Omental fat pad (tissue), 4 donors: ENCODE results near the gene SLC30A2. TPM values are rescaled to one million over a fixed set of nuclear protein-coding genes. Genes with fewer than 3 reads are reported as not detected.
A peak's percentile ranks its signal among the peaks of the same experiment; 100 is the strongest.

ENCODE experiments used
- ATAC-seq: fragments of 150-250 bp; one replicate; pipeline ENCODE4 v1.9.1; 2016; ENCODE audit warnings: mild to moderate bottlenecking, moderate library complexity; ENCODE audit not compliant: low FRiP score
- DNase-seq: peaks from one replicate; pipeline ENCODE4 v3.0.0-alpha.2; 2019; ENCODE audit warnings: low spot score
- total RNA-seq, 4 donors: library from RNA; depleted of rRNA; stranded (reverse); fragments of >200 nt; gene quantifications; one replicate each; pipeline ENCODE4 v1.1.0, GENCODE V29; 2016
- TF ChIP-seq, protein P1 (sequence below), 3 donors: fragments of 450-650 bp; IDR thresholded peaks; one replicate each; pipeline ENCODE4 v1.5.1; 2016 to 2017; ENCODE audit warnings: antibody characterized with exemption in 3 of 3, mild to moderate bottlenecking in 3 of 3, moderate library complexity in 2 of 3

SLC30A2 gene
- total RNA-seq, 4 donors from 2014 or later: 0.36 to 1.7 TPM; not detected in 2

DNA sequence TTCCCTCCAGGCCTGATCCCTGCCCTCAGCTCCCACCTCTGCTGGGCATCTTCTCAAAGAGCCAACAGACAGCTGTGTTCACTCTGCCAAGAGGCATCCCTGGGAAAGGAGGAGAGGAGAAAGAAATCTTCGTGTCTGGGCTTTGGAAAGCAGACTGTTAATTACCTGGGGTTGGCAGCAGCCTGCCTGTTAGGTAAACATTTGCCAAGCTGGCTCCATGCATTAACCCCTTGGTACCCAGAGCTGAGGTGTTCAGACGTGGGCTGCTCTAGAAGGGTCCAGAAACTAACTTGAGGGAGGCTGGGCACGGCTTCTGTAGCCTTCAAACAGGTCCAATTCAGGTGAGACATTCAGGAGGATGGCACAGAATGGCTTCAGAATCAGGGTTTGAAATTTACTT lies 33.1 kb downstream of the SLC30A2 start:
- TF ChIP-seq, protein P1, sequence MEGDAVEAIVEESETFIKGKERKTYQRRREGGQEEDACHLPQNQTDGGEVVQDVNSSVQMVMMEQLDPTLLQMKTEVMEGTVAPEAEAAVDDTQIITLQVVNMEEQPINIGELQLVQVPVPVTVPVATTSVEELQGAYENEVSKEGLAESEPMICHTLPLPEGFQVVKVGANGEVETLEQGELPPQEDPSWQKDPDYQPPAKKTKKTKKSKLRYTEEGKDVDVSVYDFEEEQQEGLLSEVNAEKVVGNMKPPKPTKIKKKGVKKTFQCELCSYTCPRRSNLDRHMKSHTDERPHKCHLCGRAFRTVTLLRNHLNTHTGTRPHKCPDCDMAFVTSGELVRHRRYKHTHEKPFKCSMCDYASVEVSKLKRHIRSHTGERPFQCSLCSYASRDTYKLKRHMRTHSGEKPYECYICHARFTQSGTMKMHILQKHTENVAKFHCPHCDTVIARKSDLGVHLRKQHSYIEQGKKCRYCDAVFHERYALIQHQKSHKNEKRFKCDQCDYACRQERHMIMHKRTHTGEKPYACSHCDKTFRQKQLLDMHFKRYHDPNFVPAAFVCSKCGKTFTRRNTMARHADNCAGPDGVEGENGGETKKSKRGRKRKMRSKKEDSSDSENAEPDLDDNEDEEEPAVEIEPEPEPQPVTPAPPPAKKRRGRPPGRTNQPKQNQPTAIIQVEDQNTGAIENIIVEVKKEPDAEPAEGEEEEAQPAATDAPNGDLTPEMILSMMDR (IDR thresholded peaks at IDR 0.05): no peak
- DNase-seq (no peak), ATAC-seq (peak; percentile 24)

DNA sequence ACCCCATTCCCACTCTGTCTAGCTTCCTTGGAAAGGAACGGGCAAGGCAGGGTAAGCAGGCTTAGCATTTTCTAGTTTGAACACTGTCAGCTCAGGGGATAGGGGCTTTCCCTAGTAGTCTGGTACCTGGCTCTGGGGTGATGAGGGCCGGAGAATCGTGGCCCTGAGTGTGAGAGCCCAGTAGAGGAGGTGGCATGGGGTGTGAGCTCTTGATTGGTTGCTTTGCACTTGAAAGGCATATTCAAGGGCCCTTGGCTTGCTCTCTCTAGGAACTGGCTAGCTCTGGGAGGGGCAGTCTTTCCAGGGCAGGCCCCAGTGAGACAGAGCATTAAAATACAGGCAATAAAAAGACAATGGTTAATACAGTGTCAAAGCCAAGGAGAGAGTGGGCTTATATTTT lies 35.1 kb downstream of the SLC30A2 start:
- TF ChIP-seq, protein P1 (IDR thresholded peaks at IDR 0.05): no peak
- ATAC-seq: no peak

DNA sequence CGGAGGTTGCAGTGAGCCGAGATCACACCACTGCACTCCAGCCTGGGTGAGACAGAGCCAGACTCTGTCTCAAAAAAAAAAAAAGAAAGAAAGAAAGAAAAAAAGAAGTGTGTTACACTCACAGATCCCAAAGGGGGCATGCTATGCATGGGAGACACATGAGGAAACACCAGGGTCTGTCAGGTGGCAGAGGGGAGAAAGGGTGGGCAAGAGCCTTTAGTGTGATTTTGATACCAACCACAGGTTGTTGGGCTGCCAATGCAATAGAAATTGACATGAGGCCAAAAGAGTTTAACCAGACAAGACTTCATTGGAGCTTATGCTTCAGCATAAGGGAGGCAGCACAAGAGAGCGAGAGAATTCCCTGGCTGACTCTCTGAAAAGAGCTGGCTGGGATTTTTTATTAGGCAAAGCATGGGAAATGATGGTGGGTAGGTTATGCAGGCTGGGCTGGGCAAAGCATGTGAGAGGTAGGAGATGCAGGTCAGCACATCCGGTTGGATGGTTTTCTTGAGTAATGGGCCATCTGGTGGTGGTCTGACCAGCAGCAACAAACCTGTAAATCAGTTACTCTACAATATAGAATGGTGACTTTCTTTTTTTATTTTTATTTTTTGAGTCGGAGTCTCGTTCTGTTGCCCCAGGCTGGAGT lies 36.0 kb downstream of the SLC30A2 start:
- TF ChIP-seq, protein P1 (IDR thresholded peaks at IDR 0.05): no peak
- ATAC-seq: no peak
- DNase-seq: no peak

More for the DNA sequence above, 35.1 kb downstream of the SLC30A2 start:
- DNase-seq: no peak

DNA sequence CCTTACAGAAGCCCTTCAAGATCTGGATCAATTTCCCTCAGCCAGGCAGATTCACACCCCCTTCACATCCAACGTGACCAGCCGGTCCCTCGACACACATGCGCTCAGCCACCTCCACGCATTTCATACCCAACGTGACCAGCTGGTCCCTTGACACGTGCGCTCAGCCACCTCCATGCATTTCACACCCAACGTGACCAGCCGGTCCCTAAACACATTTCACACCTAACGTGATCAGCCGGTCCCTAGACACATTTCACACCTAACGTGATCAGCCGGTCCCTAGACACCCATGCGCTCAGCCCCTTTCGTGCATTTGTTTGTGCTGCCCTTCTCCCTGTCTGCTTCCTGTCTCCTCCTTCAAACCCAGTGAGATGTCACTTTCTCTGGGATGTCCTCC lies 39.2 kb downstream of the SLC30A2 start:
- TF ChIP-seq, protein P1 (IDR thresholded peaks at IDR 0.05): no peak
- DNase-seq (no peak), ATAC-seq (no peak)

DNA sequence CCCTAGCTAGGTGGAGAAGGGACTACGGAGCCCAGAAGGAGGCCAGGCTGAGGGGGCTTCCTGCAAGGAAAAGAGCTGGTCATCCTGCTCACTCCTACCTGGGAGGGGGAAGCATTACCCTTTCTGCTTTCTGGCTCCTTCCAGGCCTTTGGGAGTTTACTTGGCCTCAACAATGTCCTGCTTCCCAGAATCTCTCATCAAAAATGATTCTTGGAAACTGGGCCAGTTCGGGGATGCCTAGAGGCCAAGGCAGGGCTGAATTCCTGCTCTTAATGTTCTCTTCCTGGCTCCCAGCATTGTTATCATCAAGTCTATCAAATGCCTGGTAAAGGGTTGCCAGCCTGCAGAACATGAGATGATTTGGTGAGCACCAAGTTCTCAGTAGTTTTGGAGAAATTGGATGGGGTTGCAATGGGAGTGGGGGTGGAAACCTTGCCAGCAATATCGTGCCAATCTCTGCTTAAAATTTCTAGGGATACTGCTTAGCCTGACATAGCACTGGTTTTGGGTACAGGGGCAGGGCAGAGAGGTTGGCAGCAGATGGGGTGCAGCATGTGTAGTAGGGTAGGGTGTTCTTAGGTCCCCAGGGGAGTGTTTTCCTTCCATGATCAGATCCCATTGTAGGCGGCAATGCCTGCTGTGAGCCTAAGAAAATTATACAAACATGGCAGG lies 40.3 kb downstream of the SLC30A2 start:
- DNase-seq (no peak), ATAC-seq (peak; percentile 19)
- TF ChIP-seq, protein P1 (IDR thresholded peaks at IDR 0.05): no peak

DNA sequence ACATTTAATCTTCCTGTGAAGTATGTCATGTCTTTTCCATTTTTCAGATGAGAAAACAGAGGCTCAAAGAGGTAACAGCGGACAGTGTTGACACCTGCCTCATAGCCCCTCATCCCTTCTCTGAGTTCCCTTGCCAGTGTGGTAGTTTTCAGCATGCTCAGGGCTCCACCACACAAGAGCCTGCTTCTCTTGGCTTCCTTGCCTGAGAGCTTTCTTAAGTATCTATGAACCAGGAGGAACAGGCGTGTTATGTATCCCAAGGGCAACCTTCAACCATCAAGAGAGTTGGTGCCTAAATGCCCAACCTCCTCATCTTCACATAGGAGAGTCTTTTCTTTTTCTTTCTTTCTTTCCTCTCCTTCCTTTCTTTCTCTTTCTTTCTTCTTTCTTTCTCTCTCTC lies 42.2 kb downstream of the SLC30A2 start:
- TF ChIP-seq, protein P1 (IDR thresholded peaks at IDR 0.05): no peak
- DNase-seq: no peak
- ATAC-seq: no peak

DNA sequence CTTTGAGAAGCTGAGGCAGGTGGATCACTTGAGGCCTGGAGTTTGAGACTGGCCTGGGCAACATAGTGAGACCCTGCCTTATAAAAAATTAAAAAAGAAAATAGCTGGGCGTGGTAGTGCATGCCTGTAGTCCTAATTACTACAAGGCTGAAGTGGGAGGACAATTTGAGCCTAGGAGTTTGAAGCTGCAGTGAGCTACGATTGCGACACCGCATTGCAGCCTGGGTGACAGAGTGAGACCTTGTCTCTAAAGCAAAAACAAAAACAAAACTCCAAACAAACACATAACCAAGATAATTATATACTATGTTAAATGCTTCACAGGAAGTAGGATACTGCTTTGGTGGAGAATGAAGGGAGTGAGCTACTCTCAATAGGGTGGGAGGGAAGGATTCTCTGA lies 42.7 kb downstream of the SLC30A2 start:
- no peak for DNase-seq
- TF ChIP-seq, protein P1 (IDR thresholded peaks at IDR 0.05): no peak
- ATAC-seq: no peak
